Smooth muscle cell (in vitro differentiated cells): ENCODE data around the gene PDE4D. TPM values are rescaled to one million over a fixed set of nuclear protein-coding genes. Genes with fewer than 3 reads are reported as not detected.
"Not testable (repeated sequence)": the region's sequence is repeated elsewhere in the genome, so short reads cannot be mapped to it uniquely, and the experiment has no call there.

Experiments used
- DNase-seq: peaks from one replicate; lab custom pipeline; 2025; ENCODE audit not compliant: unreplicated experiment; lab: John Stamatoyannopoulos, UW
- H2AFZ ChIP-seq: fragments of 200-600 bp; sonication (generic); 2 replicates; pipeline ENCODE4 v1.6.0; 2016; ENCODE audit warnings: antibody characterized with exemption, low read depth, mild to moderate bottlenecking
- H3F3A ChIP-seq: fragments of 200-600 bp; sonication (generic); 2 replicates; pipeline ENCODE4 v1.6.0; 2017; ENCODE audit warnings: antibody characterized with exemption, low read depth
- H3K27ac ChIP-seq: fragments of 200-600 bp; sonication (generic); 2 replicates; pipeline ENCODE4 v1.5.1; 2016; ENCODE audit warnings: low read depth, mild to moderate bottlenecking
- H3K27me3 ChIP-seq: fragments of 200-600 bp; sonication (generic); 2 replicates; pipeline ENCODE4 v1.6.1; 2016; ENCODE audit warnings: low read depth, mild to moderate bottlenecking
- H3K36me3 ChIP-seq: fragments of 200-600 bp; sonication (generic); 2 replicates; pipeline ENCODE4 v1.5.1; 2016; ENCODE audit warnings: low read depth
- H3K4me1 ChIP-seq: fragments of 200-600 bp; sonication (generic); 2 replicates; pipeline ENCODE4 v1.5.1; 2016; ENCODE audit warnings: low read depth
- H3K4me2 ChIP-seq: fragments of 200-600 bp; sonication (generic); 2 replicates; pipeline ENCODE4 v1.6.0; 2016; ENCODE audit warnings: mild to moderate bottlenecking
- H3K4me3 ChIP-seq: fragments of 200-600 bp; sonication (generic); 2 replicates; pipeline ENCODE4 v1.5.1; 2016; ENCODE audit warnings: mild to moderate bottlenecking
- H3K79me2 ChIP-seq: fragments of 200-600 bp; sonication (generic); 2 replicates; pipeline ENCODE4 v1.6.0; 2016; ENCODE audit warnings: low read depth, mild to moderate bottlenecking
- H3K9ac ChIP-seq: fragments of 200-600 bp; sonication (generic); 2 replicates; pipeline ENCODE4 v1.6.0; 2016; ENCODE audit warnings: low read depth
- H3K9me3 ChIP-seq: fragments of 200-600 bp; sonication (generic); replicated peaks from 2 replicates; pipeline ENCODE4 v1.5.1; 2016; ENCODE audit warnings: low read depth
- H4K20me1 ChIP-seq: fragments of 200-600 bp; sonication (generic); 2 replicates; pipeline ENCODE4 v1.6.0; 2016; ENCODE audit warnings: low read depth
- CTCF ChIP-seq: fragments of 200-600 bp; sonication (generic); IDR thresholded peaks from 2 replicates; pipeline ENCODE4 v1.5.1; 2017; ENCODE audit warnings: borderline replicate concordance, mild to moderate bottlenecking, antibody characterized with exemption; ENCODE audit not compliant: insufficient read depth, poor library complexity, severe bottlenecking
- WGBS: methylation state at CpG from one replicate; pipeline ENCODE4 v1.1.7; 2016; ENCODE audit warnings: low lambda C conversion rate; 5-methylcytosine and 5-hydroxymethylcytosine counted together
- polyA plus RNA-seq: library from polyadenylated mRNA; unstranded; fragments of >200 nt; fragmentation: Nextera tagmentation; extraction: Ambion mirVana; gene quantifications from 2 replicates; pipeline ENCODE4 v1.2.1, GENCODE V29; 2016
- total RNA-seq: library from RNA; depleted of rRNA; stranded (reverse); fragments of >200 nt; gene quantifications from 2 replicates; pipeline ENCODE4 v1.2.3, GENCODE V29; 2014

The PDE4D gene
- total and polyA plus RNA-seq, 2 experiments from 2014 or later: 16.4 to 61.0 TPM

- no peak for DNase-seq
Measured at GRCh38 chr5:59753599-59753998, 139.9 kb downstream of the PDE4D start.

DNA sequence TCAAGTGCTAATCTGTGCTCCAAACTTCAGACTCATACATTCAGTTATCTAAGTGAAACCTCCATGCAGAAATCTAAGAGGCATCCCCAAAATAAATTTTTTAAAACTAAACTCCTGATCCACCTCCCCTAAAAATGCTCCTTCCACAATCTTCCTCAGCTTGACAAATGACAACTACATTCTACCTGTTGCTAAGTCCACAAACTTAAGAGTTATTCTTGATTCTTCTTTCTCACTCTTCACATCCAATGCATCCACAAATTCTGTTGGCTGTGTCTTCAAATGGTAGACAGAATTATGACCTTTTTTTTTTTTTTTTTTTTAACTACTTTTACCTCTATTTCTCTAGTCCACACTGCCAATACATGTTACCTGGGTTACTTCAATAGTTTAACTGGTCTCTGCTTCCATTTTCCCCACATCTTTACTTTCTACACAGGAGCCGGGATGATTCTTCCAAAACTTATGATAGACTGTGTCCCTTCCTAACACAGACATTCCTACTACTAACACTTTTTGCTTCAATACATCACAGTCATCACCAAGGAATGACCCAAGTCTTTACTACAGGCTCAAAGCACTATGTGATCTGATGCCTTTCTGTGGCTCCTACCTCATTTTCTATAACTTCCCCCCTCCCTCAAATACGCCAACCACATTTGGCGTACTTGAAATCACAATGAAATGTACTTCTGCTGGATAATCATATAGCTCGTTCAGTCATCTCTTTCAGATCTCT is 143.6 kb downstream of the PDE4D start:
- Histone ChIP-seq H3K27ac (peak overlapping the region; percentile 95), H3K4me1 (peaks cover 14% of the 10 kb centered on the region), H3F3A (peaks cover 19% of the 10 kb centered on the region), H3K9ac (peak overlapping the region; percentile 62), H2AFZ (no peak overlapping the region), H3K4me3 (no peak overlapping the region), H3K4me2 (peak overlapping the region; percentile 42), H3K79me2 (peaks cover 17% of the 10 kb centered on the region), H3K36me3 (no peaks in the 10 kb centered on the region), H3K27me3 (no peaks in the 10 kb centered on the region), H3K9me3 (no peaks in the 10 kb centered on the region), H4K20me1 (no peaks in the 10 kb centered on the region)
- no peak for TF ChIP-seq CTCF
- WGBS: 60% methylated on average over 4 of the region's 4 CpGs
- DNase-seq: no peak

More at GRCh38 chr5:59753599-59753998, 139.9 kb downstream of the PDE4D start:
- H3K27ac ChIP-seq: no peak overlapping the region
- peaks cover 45% of the 10 kb centered on the region for H3K79me2 ChIP-seq
- H3K4me1 ChIP-seq: peaks cover 5% of the 10 kb centered on the region
- H3K4me3 ChIP-seq: no peak overlapping the region
- H3K9me3 ChIP-seq: no peaks in the 10 kb centered on the region
- no peaks in the 10 kb centered on the region for H3K36me3 ChIP-seq
- no peak for TF ChIP-seq CTCF
- H3K27me3 ChIP-seq: no peaks in the 10 kb centered on the region
- 85% methylated on average over 3 of the region's 3 CpGs for WGBS
- no peaks in the 10 kb centered on the region for H3F3A ChIP-seq
- H3K9ac ChIP-seq: no peak overlapping the region
- no peaks in the 10 kb centered on the region for H4K20me1 ChIP-seq
- H3K4me2 ChIP-seq: no peak overlapping the region
- no peak overlapping the region for H2AFZ ChIP-seq

DNA sequence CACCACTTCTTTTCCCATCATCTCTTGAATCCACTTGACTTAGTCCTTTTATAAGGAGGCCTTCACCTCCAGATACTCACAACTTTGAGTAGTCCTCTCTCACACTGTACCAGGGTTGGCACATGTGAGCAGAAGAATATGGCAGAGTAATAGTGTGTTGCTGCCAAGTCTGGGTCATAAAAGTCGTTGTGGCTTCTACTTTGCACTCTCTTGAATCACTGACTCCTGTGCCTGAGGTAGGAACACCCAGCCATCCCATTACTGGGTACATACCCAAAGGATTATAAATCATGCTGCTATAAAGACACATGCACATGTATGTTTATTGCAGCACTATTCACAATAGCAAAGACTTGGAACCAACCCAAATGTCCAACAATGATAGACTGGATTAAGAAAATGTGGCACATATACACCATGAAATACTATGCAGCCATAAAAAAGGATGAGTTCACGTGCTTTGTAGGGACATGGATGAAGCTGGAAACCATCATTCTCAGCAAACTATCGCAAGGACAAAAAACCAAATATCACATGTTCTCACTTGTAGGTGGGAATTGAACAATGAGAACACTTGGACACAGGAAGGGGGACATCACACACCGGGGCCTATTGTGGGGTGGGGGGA is 145.4 kb downstream of the PDE4D start:
- peaks cover 15% of the 10 kb centered on the region for H3K4me1 ChIP-seq
- H3K79me2 ChIP-seq: peaks cover 18% of the 10 kb centered on the region
- 90% methylated on average over 3 of the region's 4 CpGs for WGBS
- H4K20me1 ChIP-seq, H2AFZ ChIP-seq, DNase-seq, H3K36me3 ChIP-seq, H3K4me2 ChIP-seq, H3K9me3 ChIP-seq, H3K4me3 ChIP-seq, H3K9ac ChIP-seq, H3K27me3 ChIP-seq: not testable (repeated sequence)
- H3K27ac ChIP-seq: peak overlapping the region; percentile 100
- peaks cover 28% of the 10 kb centered on the region for H3F3A ChIP-seq

GRCh38 chr5:59746241-59746765 is 147.2 kb downstream of the PDE4D start:
- Histone ChIP-seq H3K79me2 (peaks cover 35% of the 10 kb centered on the region), H3F3A (peaks cover 28% of the 10 kb centered on the region), H2AFZ (no peak overlapping the region), H3K4me3 (peak overlapping the region; percentile 24), H3K4me1 (peaks cover 10% of the 10 kb centered on the region), H3K4me2 (peak overlapping the region; percentile 81), H3K9me3 (no peaks in the 10 kb centered on the region), H3K27ac (peak overlapping the region; percentile 100), H3K9ac (peak overlapping the region; percentile 98), H3K36me3 (no peaks in the 10 kb centered on the region), H4K20me1 (no peaks in the 10 kb centered on the region), H3K27me3 (no peaks in the 10 kb centered on the region)
- no peak for TF ChIP-seq CTCF
- peak; percentile 10 for DNase-seq
- WGBS: 19% methylated on average over 7 of the region's 7 CpGs
